HEK293 (cell line): ENCODE results near the gene RNASE8.

Source experiments
- BCL11A ChIP-seq: fragments of 450-650 bp; formaldehyde crosslinking; IDR thresholded peaks from 2 replicates; pipeline ENCODE4 v1.5.1; 2016; ENCODE audit warnings: low read depth, missing biosample characterization, missing genetic modification characterization
- EGR2 ChIP-seq: fragments of 450-650 bp; formaldehyde crosslinking; IDR thresholded peaks from 2 replicates; pipeline ENCODE4 v1.5.1; 2016; ENCODE audit warnings: low read depth, missing biosample characterization, missing genetic modification characterization
- FEZF1 ChIP-seq: fragments of 450-650 bp; formaldehyde crosslinking; IDR thresholded peaks from 2 replicates; pipeline ENCODE4 v1.5.1; 2016; ENCODE audit warnings: missing biosample characterization, missing genetic modification characterization
- GLIS2 ChIP-seq: fragments of 450-650 bp; formaldehyde crosslinking; IDR thresholded peaks from 2 replicates; pipeline ENCODE4 v1.5.1; 2016; ENCODE audit warnings: missing biosample characterization, missing genetic modification characterization
- KLF10 ChIP-seq: fragments of 450-650 bp; IDR thresholded peaks from 2 replicates; pipeline ENCODE4 v1.5.1; 2018; ENCODE audit warnings: missing biosample characterization, mild to moderate bottlenecking, missing genetic modification characterization
- KLF7 ChIP-seq: fragments of 450-650 bp; formaldehyde crosslinking; IDR thresholded peaks from 2 replicates; pipeline ENCODE4 v1.5.1; 2016; ENCODE audit warnings: missing biosample characterization, missing genetic modification characterization, borderline replicate concordance
- OSR2 ChIP-seq: fragments of 450-650 bp; formaldehyde crosslinking; IDR thresholded peaks from 2 replicates; pipeline ENCODE4 v1.5.1; 2016; ENCODE audit warnings: missing biosample characterization, missing genetic modification characterization
- OVOL3 ChIP-seq: fragments of 450-650 bp; formaldehyde crosslinking; IDR thresholded peaks from 2 replicates; pipeline ENCODE4 v1.5.1; 2016; ENCODE audit warnings: missing biosample characterization, missing genetic modification characterization
- SP3 ChIP-seq: fragments of 450-650 bp; formaldehyde crosslinking; IDR thresholded peaks from 2 replicates; pipeline ENCODE4 v1.5.1; 2016; ENCODE audit warnings: missing biosample characterization, missing genetic modification characterization
- TCF7L2 ChIP-seq: IDR thresholded peaks from 2 replicates; pipeline ENCODE4 v1.6.1; 2011; ENCODE audit warnings: low read depth, mild to moderate bottlenecking, inconsistent platforms, low read length, moderate library complexity, borderline replicate concordance
- ZBTB21 ChIP-seq: fragments of 450-650 bp; formaldehyde crosslinking; IDR thresholded peaks from 2 replicates; pipeline ENCODE4 v1.5.1; 2017; ENCODE audit warnings: missing biosample characterization, missing genetic modification characterization
- ZEB2 ChIP-seq: fragments of 450-650 bp; formaldehyde crosslinking; IDR thresholded peaks from 2 replicates; pipeline ENCODE4 v1.5.1; 2016; ENCODE audit warnings: missing biosample characterization, missing genetic modification characterization
- ZIC2 ChIP-seq: fragments of 450-650 bp; formaldehyde crosslinking; IDR thresholded peaks from 2 replicates; pipeline ENCODE4 v1.5.1; 2016; ENCODE audit warnings: missing biosample characterization, missing genetic modification characterization
- ZNF112 ChIP-seq: fragments of 450-650 bp; formaldehyde crosslinking; IDR thresholded peaks from 2 replicates; pipeline ENCODE4 v1.5.0; 2017; ENCODE audit warnings: missing biosample characterization, missing genetic modification characterization
- ZNF121 ChIP-seq: fragments of 450-650 bp; formaldehyde crosslinking; IDR thresholded peaks from 2 replicates; pipeline ENCODE4 v1.5.1; 2016; ENCODE audit warnings: missing biosample characterization, missing genetic modification characterization
- ZNF133 ChIP-seq: fragments of 450-650 bp; formaldehyde crosslinking; IDR thresholded peaks from 2 replicates; pipeline ENCODE4 v1.5.1; 2016; ENCODE audit warnings: missing biosample characterization, missing genetic modification characterization
- ZNF146 ChIP-seq: fragments of 450-650 bp; formaldehyde crosslinking; IDR thresholded peaks from 2 replicates; pipeline ENCODE4 v1.5.1; 2016; ENCODE audit warnings: missing biosample characterization, missing genetic modification characterization
- ZNF169 ChIP-seq: fragments of 450-650 bp; formaldehyde crosslinking; IDR thresholded peaks from 2 replicates; pipeline ENCODE4 v1.5.1; 2016; ENCODE audit warnings: missing biosample characterization, missing genetic modification characterization
- ZNF214 ChIP-seq: fragments of 450-650 bp; formaldehyde crosslinking; IDR thresholded peaks from 2 replicates; pipeline ENCODE4 v1.5.1; 2017; ENCODE audit warnings: missing biosample characterization, mild to moderate bottlenecking, missing genetic modification characterization, borderline replicate concordance
- ZNF426 ChIP-seq: fragments of 450-650 bp; formaldehyde crosslinking; IDR thresholded peaks from 2 replicates; pipeline ENCODE4 v1.5.1; 2017; ENCODE audit warnings: missing biosample characterization, missing genetic modification characterization, mild to moderate bottlenecking, inconsistent platforms, moderate library complexity
- ZNF510 ChIP-seq: fragments of 450-650 bp; formaldehyde crosslinking; IDR thresholded peaks from 2 replicates; pipeline ENCODE4 v1.5.1; 2018; ENCODE audit warnings: mild to moderate bottlenecking, missing genetic modification characterization, missing biosample characterization; ENCODE audit not compliant: insufficient replicate concordance
- ZNF560 ChIP-seq: fragments of 450-650 bp; formaldehyde crosslinking; IDR thresholded peaks from 2 replicates; pipeline ENCODE4 v1.5.1; 2017; ENCODE audit warnings: missing biosample characterization, missing genetic modification characterization, borderline replicate concordance
- ZNF600 ChIP-seq: fragments of 450-650 bp; formaldehyde crosslinking; IDR thresholded peaks from 2 replicates; pipeline ENCODE4 v1.5.1; 2016; ENCODE audit warnings: missing biosample characterization, missing genetic modification characterization
- ZNF624 ChIP-seq: fragments of 450-650 bp; formaldehyde crosslinking; IDR thresholded peaks from 2 replicates; pipeline ENCODE4 v1.5.1; 2017; ENCODE audit warnings: missing biosample characterization, missing genetic modification characterization
- ZNF768 ChIP-seq: fragments of 450-650 bp; formaldehyde crosslinking; IDR thresholded peaks from 2 replicates; pipeline ENCODE4 v1.5.1; 2018; ENCODE audit warnings: missing biosample characterization, mild to moderate bottlenecking, missing genetic modification characterization
- ZNF785 ChIP-seq: fragments of 450-650 bp; formaldehyde crosslinking; IDR thresholded peaks from 2 replicates; pipeline ENCODE4 v1.5.1; 2016; ENCODE audit warnings: missing biosample characterization, missing genetic modification characterization
- ZNF830 ChIP-seq: fragments of 450-650 bp; IDR thresholded peaks from 2 replicates; pipeline ENCODE4 v1.5.0; 2018; ENCODE audit warnings: missing biosample characterization, missing genetic modification characterization, low read depth, mild to moderate bottlenecking, moderate library complexity
- ZSCAN23 ChIP-seq: fragments of 450-650 bp; formaldehyde crosslinking; IDR thresholded peaks from 2 replicates; pipeline ENCODE4 v1.5.1; 2016; ENCODE audit warnings: missing biosample characterization, missing genetic modification characterization
- TF ChIP-seq, protein P1 (sequence below): fragments of 450-650 bp; formaldehyde crosslinking; IDR thresholded peaks from 2 replicates; pipeline ENCODE4 v1.5.1; 2016; ENCODE audit warnings: missing biosample characterization, missing genetic modification characterization
- TF ChIP-seq, protein P2 (sequence below): fragments of 450-650 bp; formaldehyde crosslinking; IDR thresholded peaks from 2 replicates; pipeline ENCODE4 v1.5.1; 2017; ENCODE audit warnings: missing biosample characterization, missing genetic modification characterization
- TF ChIP-seq, protein P3 (sequence below): fragments of 450-650 bp; formaldehyde crosslinking; IDR thresholded peaks from 2 replicates; pipeline ENCODE4 v1.5.1; 2016; ENCODE audit warnings: missing biosample characterization, missing genetic modification characterization
- TF ChIP-seq, protein P4 (sequence below): fragments of 450-650 bp; formaldehyde crosslinking; IDR thresholded peaks from 2 replicates; pipeline ENCODE4 v1.5.1; 2017; ENCODE audit warnings: missing biosample characterization, missing genetic modification characterization

The RNASE8 gene

DNA sequence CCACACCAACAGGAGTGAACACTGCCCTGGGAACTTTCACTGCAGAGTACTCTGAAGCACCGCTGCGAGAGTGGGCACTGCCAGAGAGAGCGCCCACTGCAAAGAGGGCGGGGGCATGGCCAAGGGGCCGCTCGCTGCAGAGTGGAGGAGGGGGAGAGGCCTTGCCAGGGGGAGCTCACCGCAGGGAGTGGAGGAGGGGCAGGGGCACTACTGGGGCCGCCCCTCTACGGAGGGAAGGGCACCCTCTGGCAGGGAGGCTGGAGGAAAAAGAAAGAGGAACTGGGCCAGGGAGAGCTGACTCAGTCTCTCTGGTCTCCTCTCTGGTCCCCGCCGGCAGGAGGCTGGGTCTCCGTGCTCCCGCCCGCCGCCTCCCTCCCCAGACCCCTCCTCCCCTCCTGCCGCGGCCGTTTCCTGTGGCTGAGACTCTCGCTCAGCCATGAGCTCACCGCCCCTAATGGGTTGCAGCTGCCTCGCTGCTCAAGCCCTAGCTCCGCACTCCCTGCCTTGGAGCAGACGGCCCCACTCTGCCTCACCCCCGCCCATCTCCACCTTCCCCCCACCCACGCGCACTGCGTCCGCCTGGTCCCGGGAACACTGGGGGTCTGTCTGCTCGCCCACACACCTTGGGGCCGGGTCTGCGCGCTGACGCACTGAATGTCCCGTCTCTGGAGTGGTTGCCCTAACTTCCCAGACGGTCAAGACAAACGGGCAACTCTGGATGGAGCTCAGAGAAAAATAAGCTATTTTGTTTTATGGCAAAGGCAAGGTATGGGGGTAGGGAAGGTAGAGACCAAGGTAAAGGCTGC, 13.8 kb downstream of the RNASE8 start (continued):
- TF ChIP-seq BCL11A (no peak; the same call in 1 of the 2 replicates), ZNF785 (tag by site-specific recombination) (no peak), ZSCAN23 (tag by site-specific recombination) (no peak), KLF7 (tag by site-specific recombination) (0 out of 2 replicates have a peak, but pooled peaks have one; percentile 42), ZNF112 (tag by site-specific recombination) (no peak), OSR2 (tag by site-specific recombination) (no peak), EGR2 (tag by site-specific recombination) (peak; percentile 82), ZEB2 (tag by site-specific recombination) (peak; percentile 67; the same call in 1 of the 2 replicates), ZNF624 (no peak), ZNF214 (no peak), ZNF133 (tag by site-specific recombination) (no peak), ZNF600 (tag by site-specific recombination) (peak; percentile 82), ZIC2 (peak; percentile 71), FEZF1 (tag by site-specific recombination) (no peak), ZBTB21 (tag by site-specific recombination) (no peak), GLIS2 (tag by site-specific recombination) (peak; percentile 73; the same call in 1 of the 2 replicates), ZNF830 (tag by site-specific recombination) (no peak), KLF10 (tag by site-specific recombination) (no peak), SP3 (tag by site-specific recombination) (peak; percentile 86), ZNF510 (tag by site-specific recombination) (no peak), OVOL3 (tag by site-specific recombination) (no peak), ZNF560 (no peak), TCF7L2 (no peak), ZNF146 (tag by site-specific recombination) (peak; percentile 4; the same call in 1 of the 2 replicates), ZNF169 (no peak), ZNF121 (tag by site-specific recombination) (no peak), ZNF768 (no peak), ZNF426 (tag by site-specific recombination) (no peak)
- TF ChIP-seq, protein P1, sequence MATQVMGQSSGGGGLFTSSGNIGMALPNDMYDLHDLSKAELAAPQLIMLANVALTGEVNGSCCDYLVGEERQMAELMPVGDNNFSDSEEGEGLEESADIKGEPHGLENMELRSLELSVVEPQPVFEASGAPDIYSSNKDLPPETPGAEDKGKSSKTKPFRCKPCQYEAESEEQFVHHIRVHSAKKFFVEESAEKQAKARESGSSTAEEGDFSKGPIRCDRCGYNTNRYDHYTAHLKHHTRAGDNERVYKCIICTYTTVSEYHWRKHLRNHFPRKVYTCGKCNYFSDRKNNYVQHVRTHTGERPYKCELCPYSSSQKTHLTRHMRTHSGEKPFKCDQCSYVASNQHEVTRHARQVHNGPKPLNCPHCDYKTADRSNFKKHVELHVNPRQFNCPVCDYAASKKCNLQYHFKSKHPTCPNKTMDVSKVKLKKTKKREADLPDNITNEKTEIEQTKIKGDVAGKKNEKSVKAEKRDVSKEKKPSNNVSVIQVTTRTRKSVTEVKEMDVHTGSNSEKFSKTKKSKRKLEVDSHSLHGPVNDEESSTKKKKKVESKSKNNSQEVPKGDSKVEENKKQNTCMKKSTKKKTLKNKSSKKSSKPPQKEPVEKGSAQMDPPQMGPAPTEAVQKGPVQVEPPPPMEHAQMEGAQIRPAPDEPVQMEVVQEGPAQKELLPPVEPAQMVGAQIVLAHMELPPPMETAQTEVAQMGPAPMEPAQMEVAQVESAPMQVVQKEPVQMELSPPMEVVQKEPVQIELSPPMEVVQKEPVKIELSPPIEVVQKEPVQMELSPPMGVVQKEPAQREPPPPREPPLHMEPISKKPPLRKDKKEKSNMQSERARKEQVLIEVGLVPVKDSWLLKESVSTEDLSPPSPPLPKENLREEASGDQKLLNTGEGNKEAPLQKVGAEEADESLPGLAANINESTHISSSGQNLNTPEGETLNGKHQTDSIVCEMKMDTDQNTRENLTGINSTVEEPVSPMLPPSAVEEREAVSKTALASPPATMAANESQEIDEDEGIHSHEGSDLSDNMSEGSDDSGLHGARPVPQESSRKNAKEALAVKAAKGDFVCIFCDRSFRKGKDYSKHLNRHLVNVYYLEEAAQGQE: no peak
- TF ChIP-seq, protein P2, sequence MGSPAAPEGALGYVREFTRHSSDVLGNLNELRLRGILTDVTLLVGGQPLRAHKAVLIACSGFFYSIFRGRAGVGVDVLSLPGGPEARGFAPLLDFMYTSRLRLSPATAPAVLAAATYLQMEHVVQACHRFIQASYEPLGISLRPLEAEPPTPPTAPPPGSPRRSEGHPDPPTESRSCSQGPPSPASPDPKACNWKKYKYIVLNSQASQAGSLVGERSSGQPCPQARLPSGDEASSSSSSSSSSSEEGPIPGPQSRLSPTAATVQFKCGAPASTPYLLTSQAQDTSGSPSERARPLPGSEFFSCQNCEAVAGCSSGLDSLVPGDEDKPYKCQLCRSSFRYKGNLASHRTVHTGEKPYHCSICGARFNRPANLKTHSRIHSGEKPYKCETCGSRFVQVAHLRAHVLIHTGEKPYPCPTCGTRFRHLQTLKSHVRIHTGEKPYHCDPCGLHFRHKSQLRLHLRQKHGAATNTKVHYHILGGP (tag by site-specific recombination): no peak
- TF ChIP-seq, protein P3, sequence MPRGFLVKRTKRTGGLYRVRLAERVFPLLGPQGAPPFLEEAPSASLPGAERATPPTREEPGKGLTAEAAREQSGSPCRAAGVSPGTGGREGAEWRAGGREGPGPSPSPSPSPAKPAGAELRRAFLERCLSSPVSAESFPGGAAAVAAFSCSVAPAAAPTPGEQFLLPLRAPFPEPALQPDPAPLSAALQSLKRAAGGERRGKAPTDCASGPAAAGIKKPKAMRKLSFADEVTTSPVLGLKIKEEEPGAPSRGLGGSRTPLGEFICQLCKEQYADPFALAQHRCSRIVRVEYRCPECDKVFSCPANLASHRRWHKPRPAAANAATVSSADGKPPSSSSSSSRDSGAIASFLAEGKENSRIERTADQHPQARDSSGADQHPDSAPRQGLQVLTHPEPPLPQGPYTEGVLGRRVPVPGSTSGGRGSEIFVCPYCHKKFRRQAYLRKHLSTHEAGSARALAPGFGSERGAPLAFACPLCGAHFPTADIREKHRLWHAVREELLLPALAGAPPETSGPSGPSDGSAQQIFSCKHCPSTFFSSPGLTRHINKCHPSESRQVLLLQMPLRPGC: no peak
- TF ChIP-seq, protein P4, sequence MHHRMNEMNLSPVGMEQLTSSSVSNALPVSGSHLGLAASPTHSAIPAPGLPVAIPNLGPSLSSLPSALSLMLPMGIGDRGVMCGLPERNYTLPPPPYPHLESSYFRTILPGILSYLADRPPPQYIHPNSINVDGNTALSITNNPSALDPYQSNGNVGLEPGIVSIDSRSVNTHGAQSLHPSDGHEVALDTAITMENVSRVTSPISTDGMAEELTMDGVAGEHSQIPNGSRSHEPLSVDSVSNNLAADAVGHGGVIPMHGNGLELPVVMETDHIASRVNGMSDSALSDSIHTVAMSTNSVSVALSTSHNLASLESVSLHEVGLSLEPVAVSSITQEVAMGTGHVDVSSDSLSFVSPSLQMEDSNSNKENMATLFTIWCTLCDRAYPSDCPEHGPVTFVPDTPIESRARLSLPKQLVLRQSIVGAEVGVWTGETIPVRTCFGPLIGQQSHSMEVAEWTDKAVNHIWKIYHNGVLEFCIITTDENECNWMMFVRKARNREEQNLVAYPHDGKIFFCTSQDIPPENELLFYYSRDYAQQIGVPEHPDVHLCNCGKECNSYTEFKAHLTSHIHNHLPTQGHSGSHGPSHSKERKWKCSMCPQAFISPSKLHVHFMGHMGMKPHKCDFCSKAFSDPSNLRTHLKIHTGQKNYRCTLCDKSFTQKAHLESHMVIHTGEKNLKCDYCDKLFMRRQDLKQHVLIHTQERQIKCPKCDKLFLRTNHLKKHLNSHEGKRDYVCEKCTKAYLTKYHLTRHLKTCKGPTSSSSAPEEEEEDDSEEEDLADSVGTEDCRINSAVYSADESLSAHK: peak; percentile 32; the same call in 1 of the 2 replicates
